GM19043 (cell line): ENCODE data around the gene RCSD1.
"Not testable (repeated sequence)": the region's sequence is repeated elsewhere in the genome, so short reads cannot be mapped to it uniquely, and the experiment has no call there.

Source experiments
- ATAC-seq: cut with Tn5 transposase; IDR thresholded peaks from one replicate; pipeline ENCODE4 v1.9.1; 2021; ENCODE audit warnings: low read depth; ENCODE audit not compliant: unreplicated experiment

The RCSD1 gene

GRCh38 chr1:167734841-167735240, 104.8 kb downstream of the RCSD1 start:
- no peak for ATAC-seq

DNA sequence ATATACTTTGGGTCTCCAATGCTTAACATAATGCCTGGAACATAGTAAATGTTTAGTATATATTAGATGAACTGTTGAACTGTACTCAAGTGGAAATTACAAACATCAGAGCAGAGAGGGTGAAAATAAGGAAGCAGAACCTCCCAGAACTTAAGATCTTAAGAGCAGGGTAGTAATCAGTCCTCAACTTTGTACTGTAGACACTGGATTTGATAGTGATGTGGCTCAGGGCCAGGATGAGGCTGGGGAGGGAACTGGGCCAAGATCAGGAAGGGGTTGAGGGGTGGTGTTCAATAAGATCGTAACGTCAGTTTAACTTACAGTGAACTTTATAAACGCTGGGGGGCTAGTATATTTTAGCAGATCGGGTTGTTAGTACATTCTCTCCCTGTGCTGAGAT, 107.1 kb downstream of the RCSD1 start:
- no peak for ATAC-seq

DNA sequence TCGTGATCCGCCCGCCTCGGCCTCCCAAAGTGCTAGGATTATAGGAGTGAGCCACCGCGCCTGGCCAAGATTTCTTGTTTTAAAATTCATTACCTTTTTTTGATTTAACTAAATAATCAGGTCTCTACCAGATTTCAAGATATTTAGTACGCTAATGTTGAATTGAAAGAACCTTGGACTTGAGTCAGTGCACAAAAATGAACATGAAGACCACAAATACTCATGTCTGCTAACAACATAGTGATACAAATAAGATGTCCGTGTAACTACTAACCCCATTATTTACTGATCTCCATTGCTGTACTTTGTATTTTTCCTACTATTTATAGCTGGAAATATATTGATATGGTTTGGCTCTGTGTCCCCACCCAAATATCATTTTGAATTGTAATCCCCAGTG, 108.1 kb downstream of the RCSD1 start:
- no peak for ATAC-seq

GRCh38 chr1:167739752-167740151, 109.7 kb downstream of the RCSD1 start:
- no peak for ATAC-seq

DNA sequence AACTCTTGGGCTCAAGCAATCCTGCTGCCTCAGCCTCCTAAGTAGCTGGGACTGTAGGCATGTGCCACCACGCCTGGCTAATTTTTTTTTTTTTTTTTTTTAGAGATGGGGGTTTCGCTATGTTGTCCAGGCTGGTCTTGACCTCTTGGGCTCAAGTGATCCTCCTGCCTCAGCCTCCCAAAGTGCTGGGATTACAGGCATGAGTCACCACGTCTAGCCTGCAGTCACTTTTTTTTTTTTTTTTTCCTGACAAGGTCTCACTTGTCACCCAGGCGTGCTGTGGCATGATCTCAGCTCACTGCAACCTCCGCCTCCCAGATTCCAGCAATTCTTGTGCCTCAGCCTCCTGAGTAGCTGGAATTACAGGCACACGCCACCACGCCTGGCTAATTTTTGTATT, 111.1 kb downstream of the RCSD1 start:
- not testable (repeated sequence) for ATAC-seq

DNA sequence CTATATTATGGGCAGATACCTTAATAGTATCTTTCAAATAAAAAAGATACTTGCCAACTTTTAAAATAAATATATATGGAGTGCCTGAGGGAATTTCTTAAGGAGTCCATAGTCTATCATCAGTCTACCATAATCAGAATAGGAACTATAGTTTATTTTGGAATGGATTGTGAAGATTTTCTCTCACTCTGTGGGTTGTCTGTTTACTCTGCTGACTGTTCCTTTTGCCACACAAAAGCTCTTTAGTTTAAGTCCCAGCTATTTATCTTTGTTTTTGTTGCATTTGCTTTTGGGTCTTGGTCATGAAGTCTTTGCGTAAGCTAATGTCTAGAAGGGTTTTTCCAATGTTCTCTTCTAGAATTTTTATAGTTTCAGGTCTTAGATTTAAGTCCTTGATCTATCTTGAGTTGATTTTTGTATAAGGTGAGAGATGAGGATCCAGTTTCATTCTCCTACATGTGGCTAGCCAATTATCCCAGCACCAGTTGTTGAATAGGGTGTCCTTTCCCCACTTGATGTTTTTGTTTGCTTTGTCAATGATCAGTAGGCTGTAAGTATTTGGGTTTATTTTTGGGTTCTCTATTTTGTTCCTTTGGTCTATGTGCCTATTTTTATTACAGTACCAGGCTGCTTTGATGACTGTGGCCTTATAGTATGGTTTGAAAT, 112.5 kb downstream of the RCSD1 start:
- not testable (repeated sequence) for ATAC-seq

- no peak for ATAC-seq
Observed at GRCh38 chr1:167744901-167745300, 114.9 kb downstream of the RCSD1 start.

GRCh38 chr1:167746013-167746672, 116.1 kb downstream of the RCSD1 start:
- ATAC-seq, result no peak

DNA sequence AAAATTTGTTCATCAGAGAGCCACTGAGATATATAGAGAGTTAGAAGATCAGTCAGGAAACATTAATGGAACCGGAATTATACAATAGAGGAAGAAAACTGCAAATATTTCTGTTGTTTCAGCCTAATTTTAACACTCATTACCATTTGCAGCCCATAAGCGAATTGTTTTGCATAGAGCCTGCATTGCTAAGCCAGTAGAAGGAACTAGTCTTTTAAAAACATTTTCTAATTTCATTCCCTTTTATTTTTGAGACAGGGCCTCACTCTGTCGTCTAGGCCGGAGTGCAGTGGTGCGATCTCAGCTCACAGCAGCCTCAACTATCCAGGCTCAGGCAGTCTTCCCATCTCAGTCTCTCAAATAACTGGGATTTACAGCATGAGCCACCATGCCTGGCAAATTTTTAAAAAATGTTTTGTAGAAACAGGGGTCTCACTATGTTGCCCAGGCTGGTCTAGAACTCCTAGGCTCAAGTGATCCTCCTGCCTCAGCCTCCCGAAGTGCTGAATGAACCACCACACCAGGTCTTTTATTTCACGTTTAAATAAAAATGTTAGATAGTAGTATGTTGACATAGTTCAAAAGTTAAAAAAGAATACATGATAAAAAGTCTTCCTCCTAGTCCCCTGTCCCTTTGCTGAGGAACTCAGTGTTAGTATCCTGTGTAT, 117.1 kb downstream of the RCSD1 start:
- ATAC-seq, result no peak

GRCh38 chr1:167747988-167748387, 118.0 kb downstream of the RCSD1 start:
- no peak for ATAC-seq

DNA sequence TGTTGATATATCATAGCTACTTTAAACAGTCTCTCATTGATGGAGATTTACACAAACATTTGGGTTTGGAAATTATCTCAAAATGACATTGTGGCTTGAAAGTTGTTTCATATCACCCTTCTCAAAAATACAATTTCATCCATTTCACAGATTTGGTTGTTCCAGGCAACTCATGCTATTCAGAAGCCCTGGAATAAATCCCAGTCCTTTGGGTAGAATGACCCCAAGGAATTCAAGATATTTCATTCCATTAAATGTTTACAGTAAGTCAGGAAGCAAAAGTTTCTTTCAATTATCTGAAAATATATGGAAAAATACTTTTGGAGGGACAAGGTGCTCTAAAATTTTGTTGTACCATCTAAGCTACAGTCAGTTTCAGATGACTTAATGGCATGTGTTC, 118.9 kb downstream of the RCSD1 start:
- no peak for ATAC-seq

DNA sequence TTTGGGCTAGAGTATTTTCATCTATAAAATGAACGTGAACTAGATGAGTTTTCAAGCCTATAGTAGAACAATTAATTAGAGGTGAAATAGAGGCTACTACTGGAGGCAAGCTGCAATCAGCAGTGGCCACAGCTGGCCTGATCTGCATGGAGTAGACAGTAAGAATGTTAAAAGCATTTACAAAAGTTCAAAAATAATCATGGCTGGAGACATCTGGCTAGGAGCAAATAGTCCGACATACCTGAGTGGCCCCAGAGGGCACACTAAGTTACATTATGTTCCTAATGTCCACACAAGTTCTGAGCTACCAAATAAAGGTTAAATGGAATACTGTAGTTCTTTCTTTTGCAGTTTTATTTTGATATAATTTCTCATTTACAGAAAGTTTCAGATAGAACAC, 119.7 kb downstream of the RCSD1 start:
- ATAC-seq, result no peak

GRCh38 chr1:167750641-167751040, 120.6 kb downstream of the RCSD1 start:
- no peak for ATAC-seq

GRCh38 chr1:167751676-167752075, 121.6 kb downstream of the RCSD1 start:
- no peak for ATAC-seq

- ATAC-seq, result no peak
Observed at GRCh38 chr1:167752219-167752985, 122.4 kb downstream of the RCSD1 start.

DNA sequence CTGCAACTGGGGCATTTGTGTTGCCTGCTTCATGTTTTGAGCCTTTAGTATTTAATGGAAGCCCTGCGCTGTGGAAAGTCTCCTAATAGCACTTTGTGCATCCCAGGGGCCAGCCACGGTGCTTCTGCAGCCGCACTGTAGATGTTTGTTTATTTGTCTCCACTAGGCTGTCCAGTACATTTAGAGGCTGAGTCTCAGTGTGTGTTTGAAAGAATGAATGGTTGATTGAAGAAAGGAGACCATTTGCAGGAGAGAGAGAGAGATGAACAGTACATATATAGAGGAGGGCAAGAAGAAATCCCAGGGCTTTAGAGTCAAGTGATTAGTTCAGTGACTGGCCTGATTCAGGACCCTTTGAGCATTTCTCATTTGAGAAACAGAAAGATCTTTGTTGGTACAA, 125.6 kb downstream of the RCSD1 start:
- no peak for ATAC-seq
